ENCODE measurements around the gene SLC38A4.
"Not testable (repeated sequence)": the region's sequence is repeated elsewhere in the genome, so short reads cannot be mapped to it uniquely, and the experiment has no call there.

The SLC38A4 gene

DNA sequence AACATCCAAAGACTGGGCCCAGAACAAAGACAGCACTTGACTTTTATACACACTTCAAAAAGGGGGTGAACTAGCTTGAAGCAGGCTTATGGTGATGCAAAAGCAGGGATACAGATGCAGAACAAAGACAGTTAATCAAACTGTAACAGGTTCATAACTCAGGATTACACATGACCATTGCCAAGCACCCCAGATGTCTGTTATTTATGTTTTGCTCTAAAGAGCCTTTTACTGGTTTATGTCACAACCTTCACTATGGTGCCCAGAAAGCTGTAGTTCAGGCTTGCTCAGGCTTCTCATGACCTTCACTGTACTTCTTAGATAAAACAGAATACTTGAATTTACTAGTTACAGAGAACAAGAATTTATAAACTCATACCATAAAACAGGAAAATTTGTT lies 31.7 kb upstream of the SLC38A4 start:
- H3K4me3 ChIP-seq (ENCODE audit: low read depth, low read length), result no peak overlapping the region
- no peak for DNase-seq (ENCODE audit: low read depth, low spot score)
- TF ChIP-seq CTCF (IDR thresholded peaks at IDR 0.05; ENCODE audit: insufficient read depth, low read length, missing control alignments), result no peak
- ChIA-PET CTCF (no interaction called here), POLR2A (no interaction called here)

DNA sequence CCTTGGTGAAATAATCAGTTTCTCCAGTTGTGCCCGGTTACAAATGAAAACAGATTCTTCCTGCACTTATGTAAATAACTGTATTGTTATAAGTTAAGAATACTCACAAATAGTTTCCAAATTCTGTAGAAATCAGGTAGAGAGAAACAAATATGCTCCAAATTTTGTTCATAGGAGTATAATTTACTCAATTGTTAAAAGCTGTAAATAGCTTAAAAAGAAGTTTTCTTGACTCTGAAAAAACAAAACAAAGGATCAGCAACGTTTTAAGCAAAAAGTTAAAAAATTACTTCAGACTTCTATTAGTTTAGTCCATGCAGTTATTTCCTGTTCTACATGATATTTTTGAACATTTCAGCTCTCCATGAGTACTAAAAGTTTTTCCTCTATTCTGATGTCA lies 30.0 kb upstream of the SLC38A4 start:
- CTCF ChIA-PET, result no interaction called here
- DNase-seq (ENCODE audit: low read depth, low spot score), result no peak
- POLR2A ChIA-PET, result no interaction called here
- no peak for TF ChIP-seq CTCF (IDR thresholded peaks at IDR 0.05; ENCODE audit: insufficient read depth, low read length, missing control alignments)
- H3K4me3 ChIP-seq (ENCODE audit: low read depth, low read length), result no peak overlapping the region

- POLR2A ChIA-PET; H3K4me3 ChIP-seq (ENCODE audit: low read depth, low read length); DNase-seq (ENCODE audit: low read depth, low spot score); CTCF ChIA-PET: not testable (repeated sequence)
Observed at GRCh38 chr12:46854188-46854587, 28.4 kb upstream of the SLC38A4 start.

DNA sequence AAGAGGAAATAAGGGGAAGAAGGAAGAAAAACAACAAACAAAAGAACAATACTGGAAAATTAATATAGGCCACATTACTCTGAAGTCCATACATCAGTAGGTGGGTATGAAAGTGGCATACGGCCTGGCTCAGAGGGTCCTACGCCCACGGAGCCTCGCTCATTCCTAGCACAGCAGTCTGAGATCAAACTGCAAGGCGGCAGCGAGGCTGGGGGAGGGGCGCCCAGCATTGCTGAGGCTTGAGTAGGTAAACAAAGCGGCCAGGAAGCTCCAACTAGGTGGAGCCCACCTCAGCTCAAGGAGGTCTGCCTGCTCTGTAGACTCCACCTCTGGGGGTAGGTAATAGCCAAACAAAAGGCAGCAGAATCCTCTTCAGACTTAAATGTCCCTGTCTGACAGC lies 23.0 kb upstream of the SLC38A4 start:
- CTCF ChIA-PET; H3K4me3 ChIP-seq (ENCODE audit: low read depth, low read length); POLR2A ChIA-PET; DNase-seq (ENCODE audit: low read depth, low spot score): not testable (repeated sequence)

DNA sequence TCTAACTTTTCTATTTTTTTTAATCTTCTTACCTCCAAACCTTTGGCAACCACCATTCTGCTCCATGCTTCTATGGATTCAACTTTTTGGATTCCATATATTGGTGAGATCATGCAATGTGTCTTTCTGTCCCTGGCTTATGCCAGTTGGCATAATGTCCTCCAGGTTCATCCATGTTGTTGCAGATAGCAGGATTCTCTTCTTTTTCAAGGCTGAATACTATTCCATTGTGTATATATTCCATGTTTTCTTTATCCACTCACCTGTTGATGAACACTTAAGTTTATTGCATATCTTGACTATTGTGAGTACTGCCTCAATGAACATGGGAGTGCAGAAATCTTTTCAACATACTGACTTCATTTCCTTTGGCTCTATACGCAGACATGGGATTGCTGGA lies 21.2 kb upstream of the SLC38A4 start:
- no peak for TF ChIP-seq CTCF (IDR thresholded peaks at IDR 0.05; ENCODE audit: insufficient read depth, low read length, missing control alignments)
- no peak overlapping the region for H3K4me3 ChIP-seq (ENCODE audit: low read depth, low read length)
- no peak for DNase-seq (ENCODE audit: low read depth, low spot score)
- ChIA-PET CTCF (no interaction called here), POLR2A (no interaction called here)

- CTCF ChIA-PET, result no interaction called here
- no peak for TF ChIP-seq CTCF (IDR thresholded peaks at IDR 0.05; ENCODE audit: insufficient read depth, low read length, missing control alignments)
- H3K4me3 ChIP-seq (ENCODE audit: low read depth, low read length), result no peak overlapping the region
- DNase-seq (ENCODE audit: low read depth, low spot score), result no peak
- POLR2A ChIA-PET, result no interaction called here
Observed at GRCh38 chr12:46843811-46844210, 18.0 kb upstream of the SLC38A4 start.

DNA sequence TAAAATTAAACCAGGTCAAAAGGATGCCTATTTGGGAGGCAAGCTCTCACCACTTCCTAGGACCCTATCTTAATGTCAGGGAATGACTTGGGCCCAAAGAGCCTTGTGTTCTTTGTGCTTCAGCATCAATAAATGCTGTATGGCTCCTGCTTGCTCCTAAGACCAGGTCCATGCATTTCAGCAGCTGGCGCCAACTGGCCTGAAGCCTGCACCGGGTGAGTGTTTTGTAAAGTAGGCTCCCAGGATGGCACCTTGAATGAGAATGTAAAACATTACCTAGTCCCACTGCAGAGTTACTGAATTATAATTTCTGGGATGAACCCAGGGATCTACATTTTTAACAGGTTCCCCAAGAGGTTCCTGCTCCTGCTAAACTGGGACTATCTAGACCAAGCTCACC lies 16.1 kb upstream of the SLC38A4 start:
- CTCF ChIA-PET, result no interaction called here
- DNase-seq (ENCODE audit: low read depth, low spot score), result no peak
- POLR2A ChIA-PET, result no interaction called here
- TF ChIP-seq CTCF (IDR thresholded peaks at IDR 0.05; ENCODE audit: insufficient read depth, low read length, missing control alignments), result no peak
- H3K4me3 ChIP-seq (ENCODE audit: low read depth, low read length), result no peak overlapping the region

DNA sequence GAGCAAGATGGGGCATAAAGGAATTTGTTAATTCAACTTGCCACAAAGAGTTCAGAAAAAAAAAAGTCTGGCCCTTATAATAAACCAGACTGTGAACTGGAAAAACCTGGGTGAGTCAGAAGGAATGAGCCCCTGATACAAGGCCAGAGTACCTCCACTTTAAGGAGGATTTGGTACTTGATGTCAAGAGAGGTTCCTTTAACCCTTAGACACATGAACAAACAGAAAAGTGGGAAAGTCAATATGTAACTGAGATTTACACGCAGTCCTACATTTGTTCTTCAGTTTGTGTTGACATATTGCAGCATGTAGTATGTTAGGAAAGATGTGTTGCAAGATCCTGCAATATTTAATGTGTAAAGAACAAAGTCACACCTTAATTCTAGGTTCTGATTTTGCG lies 14.2 kb upstream of the SLC38A4 start:
- DNase-seq (ENCODE audit: low read depth, low spot score), result no peak
- POLR2A ChIA-PET, result no interaction called here
- no peak overlapping the region for H3K4me3 ChIP-seq (ENCODE audit: low read depth, low read length)
- CTCF ChIA-PET, result no interaction called here
- no peak for TF ChIP-seq CTCF (IDR thresholded peaks at IDR 0.05; ENCODE audit: insufficient read depth, low read length, missing control alignments)

Data from AG04449 (cell line).